Activated effector memory CD4-positive, alpha-beta T cell treated with anti-CD3 and anti-CD28 coated beads, Interleukin-2, amount 50 U/mL, for 16 hours (primary cell): ENCODE data around the gene CCDC74B.
"Not testable (repeated sequence)": the region's sequence is repeated elsewhere in the genome, so short reads cannot be mapped to it uniquely, and the experiment has no call there.

Experiments used
- DNase-seq: peaks from one replicate; pipeline ENCODE4 v3.0.0-alpha.2; 2020

The CCDC74B gene

DNA sequence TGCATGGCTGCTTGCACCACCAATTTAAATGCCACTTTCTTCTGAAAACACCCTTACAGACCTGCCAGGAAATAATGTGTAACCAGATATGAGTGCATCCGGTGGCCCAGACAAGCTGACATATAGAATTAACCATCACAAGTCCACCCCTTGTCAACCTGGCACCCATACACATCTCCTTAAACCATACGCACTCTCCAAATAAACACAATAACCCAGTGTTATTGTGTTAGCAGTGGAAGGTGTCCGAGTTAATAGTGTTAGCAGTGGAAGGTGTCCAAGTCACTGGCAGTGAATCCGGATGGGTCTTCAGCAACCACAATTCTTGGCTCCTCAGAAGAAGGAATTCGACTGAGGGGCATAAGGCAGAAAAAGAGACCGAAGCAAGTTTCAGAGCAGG lies 3.6 kb upstream of the CCDC74B start:
- peak; percentile 12 for DNase-seq

DNA sequence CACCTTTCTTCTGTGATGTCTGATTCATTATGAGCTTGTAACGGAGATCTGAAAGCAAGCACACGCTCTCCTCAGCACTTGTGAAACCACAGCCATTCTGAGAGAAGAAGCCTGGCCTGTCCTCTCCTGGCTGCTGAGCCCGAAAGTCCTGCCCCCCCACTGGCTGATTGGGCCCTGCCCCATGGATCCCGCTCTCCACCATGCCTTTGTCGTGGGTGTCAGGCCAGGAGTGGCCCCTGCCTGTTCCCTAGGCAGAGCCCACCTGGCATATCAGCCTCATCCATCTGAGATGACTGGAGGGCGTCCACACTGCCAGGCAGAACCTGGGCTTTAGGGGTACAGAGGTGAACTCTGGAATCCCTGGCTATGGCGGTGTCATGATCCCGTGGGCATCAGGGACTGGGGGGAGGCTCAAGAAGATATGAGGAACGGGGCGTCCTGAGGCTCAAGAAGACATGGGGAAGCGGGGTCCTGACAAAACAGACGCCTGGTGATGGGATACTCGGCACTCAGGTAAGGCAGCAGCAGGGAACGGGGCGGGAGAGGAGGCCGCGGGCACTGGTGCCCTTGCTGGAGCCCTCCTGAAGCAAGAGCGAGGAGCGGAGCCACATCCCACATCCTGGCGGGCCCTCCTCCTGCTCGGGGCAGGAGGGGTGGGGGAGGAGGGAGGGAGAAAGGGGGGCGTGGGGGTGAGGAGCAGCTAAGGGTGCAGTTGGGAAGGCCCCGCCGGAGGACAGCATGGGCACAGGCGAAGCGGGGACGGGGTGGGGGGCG lies 1.5 kb downstream of the CCDC74B start:
- peak; percentile 47 for DNase-seq

DNA sequence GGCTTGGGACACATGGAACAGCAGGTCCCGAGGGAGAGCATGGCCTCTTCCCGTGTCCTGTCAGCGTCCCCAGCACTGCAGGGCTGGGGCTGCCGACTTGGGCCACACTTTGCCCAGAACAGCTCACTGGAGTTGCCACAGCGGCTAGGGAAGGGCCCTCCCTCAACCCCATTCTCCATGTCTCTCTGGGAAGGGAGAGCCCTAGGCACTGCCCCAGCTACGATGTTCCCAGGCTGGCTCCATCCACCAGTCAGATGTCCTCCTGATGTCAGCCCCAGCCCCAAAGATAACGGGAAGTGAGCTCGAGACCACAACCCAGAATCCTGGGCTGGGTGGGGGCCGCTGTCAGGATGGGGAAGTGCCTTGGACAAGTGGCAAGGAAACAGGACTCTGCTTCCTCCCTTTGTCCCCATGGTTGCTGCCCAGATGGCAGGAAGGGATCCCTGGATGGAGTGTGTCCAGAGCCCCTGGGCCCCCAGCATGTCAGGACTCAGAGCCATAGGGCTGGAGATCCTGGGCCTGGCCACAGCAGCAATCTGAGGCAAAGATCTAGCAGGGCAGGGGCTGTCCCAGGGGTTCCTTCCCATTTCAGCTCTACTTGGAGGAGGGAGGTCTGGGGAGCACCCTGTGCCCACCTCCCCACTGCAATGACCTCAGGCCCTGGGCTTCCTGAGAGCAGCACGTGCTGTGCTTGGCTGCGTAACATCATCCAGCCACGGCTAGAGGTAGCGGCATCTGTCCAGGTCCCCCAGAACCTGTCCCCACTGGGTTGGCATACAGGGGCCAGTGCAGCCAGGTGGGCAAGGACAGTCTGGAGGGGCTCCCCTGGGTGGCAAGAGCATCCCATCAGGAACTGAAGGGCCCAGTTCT lies 2.3 kb downstream of the CCDC74B start:
- peak; percentile 30 for DNase-seq

DNA sequence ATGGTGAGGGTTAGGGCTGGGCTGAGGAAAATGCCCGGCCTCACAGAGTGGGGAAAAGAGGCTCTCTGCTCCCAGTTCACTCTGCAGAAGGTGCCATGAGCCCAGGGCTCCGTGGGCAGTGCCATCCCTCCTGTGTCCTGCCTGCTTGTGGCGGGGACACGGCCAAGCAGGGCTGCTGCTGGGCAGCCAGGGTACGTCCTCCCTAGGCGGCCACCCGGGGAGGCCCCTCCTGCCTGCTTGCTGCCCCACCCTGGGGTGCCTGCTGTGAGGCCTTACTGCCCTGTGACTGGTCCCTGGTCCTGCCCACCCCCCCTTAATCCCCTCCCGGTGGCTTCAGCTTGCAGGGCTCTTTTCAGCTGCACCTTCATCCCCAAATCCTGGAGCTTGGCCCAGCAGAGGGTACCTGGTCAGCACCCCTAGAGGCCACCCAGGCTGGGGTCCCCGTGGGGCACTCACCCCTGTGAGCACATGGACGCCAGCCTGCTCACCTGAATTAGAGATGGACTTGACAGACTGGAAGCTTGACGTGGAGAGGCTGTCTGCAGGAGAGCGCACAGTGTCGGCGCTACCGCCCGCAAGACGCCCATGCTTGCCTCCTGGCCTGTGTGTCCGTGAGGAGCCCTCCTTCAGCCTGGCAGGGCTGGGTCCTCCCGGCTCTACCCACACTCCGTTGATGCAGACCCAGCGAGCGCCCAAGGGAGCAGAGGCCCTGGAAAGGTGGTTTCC lies 3.1 kb downstream of the CCDC74B start:
- DNase-seq, result not testable (repeated sequence)

DNA sequence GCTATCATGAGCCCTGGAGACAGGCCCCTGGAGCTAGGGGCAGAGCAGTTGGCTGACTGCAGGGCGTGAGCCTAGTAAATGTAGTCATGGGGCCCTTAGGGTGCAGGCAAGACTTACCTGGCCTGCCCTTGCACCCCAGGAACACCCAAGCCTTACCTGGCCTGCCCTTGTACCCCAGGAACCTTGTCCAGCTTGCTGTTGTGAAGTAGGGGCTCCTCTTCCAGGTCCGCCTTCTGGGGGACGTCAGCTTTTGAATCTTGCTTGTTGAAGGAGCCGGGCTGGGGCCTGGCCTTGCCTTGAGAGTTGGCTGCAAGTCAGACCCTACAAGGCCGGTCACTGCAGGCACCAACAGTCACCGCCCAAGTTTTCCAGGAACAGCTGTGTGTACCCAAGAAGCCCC lies 3.9 kb downstream of the CCDC74B start:
- DNase-seq, result not testable (repeated sequence)

DNA sequence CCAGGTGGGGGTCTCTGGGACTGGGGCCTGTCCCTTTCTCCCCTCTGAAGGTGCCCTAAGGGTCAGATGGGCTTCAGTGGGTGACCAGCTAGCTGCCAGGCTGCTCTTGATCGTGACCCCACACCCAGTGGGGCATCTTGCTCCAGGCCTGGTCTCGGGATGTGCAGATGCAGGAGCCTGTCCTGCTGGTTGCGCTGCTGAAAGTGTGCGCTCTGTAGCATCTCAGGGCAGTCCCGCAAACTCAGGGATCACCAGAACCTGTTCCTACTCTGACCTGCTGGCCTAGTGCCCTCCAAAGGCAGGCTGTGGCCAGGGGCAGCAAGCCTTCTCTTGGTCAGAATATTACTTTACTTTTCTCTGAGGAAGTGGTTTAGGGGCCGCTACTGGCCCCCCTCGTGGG lies 4.4 kb downstream of the CCDC74B start:
- not testable (repeated sequence) for DNase-seq

DNA sequence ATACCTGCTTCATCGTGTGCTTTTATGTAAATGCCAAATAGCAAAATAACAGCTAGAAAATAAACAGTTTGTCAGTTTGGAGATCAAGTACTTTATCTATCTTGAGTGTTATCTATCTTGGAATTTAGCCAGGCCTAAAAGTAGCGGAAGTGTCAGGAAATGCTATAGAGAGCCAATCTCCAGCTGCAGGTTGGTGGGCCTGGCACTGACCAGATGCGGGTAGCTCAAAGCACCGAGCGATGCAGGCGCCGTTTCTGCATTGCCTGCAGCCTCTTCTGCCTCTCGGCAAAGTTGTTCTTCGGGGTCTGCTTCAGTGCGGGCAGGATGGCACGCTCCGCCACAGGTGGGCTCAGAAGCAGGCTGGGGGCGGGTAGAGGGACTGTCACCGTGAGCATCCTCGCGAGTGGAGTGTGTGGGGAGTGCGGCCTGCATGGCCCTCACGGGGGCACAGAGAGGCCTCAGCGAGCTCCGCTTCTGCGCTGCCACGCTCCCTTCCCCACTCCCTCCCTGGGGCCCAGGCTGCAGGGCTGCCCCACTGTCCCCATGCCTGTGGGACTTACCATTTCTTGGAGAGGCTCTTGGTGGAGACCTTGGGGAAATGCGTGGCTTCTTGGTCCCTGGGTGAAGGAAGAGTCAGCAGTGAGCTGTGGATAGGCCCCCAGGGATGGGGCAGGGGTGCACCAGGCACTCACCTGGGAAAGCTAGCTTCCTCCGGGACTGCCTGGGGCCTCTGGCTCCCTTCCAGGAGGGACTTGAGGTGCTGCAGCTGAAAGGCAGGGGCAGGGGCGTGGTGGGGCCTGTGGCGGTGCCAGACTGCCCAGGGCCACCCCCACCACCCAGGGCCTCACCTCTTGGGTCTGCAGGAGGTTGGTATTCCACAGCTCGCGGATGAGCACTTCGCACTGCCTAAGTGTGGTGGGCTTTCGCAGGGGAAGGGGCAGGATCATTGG lies 5.3 kb downstream of the CCDC74B start:
- DNase-seq, result not testable (repeated sequence)

DNA sequence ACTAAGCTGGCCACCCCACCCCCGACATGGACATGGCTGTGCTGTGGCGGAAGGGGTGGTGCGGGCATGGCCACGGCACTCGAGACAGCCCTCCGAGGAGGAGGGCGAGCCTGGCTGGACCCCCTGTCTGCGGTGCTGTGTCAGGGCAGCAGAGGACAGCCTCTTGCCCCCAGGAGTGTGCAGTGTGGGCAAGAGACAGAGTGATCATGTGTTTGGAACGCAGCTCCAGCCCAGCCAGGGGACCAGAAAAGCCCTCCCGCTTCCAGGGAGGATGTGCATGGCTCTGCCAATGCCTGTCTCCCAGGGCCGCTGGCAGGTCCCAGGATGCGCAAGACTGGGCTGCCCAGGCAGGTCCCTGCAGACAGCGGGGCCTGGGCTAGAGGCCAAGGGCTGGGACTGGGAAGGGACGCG lies 6.1 kb downstream of the CCDC74B start:
- not testable (repeated sequence) for DNase-seq

DNA sequence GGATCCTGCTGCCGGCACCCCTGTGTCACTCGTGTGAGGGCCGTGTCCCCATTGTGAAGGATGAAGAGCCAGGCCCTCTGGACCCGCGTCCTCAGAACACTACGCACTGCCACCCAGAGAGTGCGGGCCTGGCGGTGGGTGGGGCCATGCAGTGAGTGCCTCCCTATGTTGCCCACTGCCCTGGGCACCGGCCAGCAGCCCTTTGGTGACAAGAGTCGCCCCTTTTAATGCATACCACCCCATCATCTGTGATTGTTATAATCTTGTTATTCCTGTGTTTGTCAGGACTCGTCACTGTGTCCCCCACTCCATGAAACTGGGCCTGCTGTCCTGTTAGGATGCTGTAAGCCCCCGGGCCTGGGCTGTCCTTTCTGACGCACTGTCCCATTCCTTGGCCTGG lies 6.6 kb downstream of the CCDC74B start:
- DNase-seq, result not testable (repeated sequence)

DNA sequence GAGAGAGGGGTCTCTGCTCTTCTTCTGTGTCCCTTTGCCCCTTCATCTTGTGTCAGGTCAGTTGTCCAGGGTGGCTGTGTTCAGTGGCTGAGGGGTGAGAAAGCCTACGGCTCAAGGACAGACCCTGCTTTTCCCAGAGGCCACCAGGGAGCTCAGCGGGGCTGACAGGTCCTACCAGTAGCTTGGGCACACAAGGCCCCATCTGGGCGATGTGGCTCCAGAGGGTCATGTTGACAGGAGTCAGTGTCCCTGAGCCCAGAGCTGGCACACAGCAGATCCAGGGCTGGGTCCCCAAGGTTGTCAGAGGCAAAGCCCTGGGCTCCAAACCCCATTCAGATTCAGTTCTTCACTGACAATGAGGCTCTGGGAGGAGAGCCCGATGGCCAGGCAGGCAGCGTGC lies 7.8 kb downstream of the CCDC74B start:
- not testable (repeated sequence) for DNase-seq

DNA sequence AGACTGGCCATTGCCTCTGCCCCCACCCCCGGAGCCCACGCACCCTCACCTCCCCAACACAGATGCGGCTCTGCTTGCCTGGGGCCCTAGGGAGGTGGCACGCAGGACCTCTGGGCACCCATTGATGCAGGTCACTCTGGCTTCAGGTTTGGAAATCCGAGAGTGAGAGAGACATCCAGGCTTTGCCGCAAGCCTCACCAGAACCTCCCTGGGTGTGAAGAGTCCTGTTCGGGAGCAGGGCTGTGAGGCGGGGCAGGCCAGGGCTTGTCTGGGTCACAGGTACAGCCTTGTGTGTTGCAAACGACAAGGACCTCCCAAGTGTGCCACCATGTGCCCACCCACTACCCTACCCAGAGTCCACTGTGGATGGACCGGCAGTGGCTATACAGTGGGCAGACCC lies 8.4 kb downstream of the CCDC74B start:
- not testable (repeated sequence) for DNase-seq

DNA sequence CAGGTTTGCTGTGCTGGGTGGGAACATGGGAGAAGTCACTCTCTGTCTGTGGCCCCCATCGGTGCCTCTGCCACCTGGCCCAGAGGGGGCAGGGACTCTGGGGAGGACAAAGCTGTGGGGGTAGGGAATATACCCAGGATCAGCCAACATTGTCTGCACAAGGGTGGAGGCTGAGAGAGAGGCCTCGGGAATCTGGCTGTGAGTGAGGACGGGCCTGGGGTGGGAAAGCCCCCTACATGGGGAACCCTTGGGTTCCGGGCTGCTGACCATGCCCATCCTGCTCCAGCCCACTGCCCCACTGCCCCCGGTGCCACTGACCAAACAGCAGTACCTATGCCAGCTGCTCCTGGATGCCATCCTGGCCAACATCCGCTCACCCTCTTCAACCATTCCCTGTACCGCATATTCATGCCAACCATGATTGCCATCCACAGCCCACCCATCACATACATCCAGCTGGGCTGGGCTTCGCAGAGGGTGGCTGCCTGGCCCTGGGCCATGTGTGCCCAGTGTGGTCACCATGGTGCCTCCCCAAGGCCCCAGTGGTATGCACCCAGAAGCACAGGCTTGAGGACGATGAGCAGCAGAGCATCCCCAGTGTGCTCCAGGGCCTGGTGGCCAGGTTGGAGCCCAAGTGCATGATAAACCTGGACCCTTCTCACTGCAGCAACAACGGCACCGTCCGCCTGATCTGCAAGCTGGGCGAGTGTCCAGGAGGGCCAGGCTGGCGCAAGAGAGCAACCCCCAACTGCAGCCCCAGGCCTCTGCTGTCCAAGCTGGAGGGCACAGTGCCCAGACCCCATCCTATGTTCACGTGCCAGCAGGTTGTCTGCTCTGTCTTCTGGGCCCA lies 9.0 kb downstream of the CCDC74B start:
- DNase-seq, result no peak

DNA sequence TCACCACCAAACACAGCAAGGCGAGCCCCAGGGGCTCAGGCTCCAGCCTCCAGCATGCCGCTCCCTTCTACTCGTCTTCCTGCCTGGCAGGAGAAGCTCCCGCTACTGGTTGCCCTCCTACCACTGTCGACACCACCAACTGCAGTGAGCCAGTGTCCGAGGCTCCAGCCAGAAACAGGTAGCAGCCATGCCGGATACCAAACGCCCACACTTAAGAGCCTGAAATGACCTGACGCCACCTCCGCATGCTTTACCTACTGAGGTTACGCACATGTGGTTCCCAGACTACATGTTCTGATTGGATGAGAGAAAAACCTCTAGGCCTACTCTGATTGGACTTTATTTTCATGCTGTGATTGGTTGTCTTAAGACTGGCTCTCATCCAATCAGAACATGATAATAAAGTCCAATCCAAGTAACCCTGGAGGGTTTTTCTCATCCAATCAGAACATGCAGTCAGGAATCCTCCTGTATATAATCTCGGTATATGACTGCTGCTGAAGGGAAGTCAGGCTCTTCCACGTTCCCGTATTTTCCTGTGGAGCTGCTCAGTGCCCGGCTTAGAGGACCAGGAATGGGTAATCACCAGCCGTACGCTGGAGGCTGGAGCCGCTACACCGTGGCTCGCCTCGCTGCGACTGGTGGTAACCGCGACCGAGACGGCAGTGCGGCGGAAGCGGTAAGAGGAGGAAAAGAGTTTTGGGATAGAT lies 15.6 kb downstream of the CCDC74B start, which contains the start of gene POTEF:
TSS of gene POTEF (minus strand) at position 103 of the 710 bp plus-strand sequence. CDS start 8,707 bp downstream, outside the sequence.
- DNase-seq, result not testable (repeated sequence)

DNA sequence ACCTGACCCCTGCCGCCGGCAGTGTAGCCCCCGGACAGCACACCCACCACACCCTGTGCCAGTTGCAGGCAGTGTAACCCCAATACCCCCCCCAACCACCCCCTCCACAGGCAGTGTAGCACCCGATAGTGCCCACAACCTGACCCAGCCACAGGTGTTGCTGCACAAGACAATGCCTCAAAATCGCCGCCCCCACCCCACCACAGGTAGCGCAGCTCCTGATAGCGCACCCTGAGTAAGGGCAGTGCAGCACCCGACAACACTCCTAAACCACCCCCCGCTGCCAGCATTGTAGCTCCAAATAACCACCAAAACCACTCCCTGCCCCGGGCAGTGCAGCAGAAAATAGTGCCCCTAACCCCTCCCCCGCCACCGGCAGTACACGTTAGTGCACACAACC lies 16.4 kb downstream of the CCDC74B start:
- DNase-seq, result not testable (repeated sequence)

DNA sequence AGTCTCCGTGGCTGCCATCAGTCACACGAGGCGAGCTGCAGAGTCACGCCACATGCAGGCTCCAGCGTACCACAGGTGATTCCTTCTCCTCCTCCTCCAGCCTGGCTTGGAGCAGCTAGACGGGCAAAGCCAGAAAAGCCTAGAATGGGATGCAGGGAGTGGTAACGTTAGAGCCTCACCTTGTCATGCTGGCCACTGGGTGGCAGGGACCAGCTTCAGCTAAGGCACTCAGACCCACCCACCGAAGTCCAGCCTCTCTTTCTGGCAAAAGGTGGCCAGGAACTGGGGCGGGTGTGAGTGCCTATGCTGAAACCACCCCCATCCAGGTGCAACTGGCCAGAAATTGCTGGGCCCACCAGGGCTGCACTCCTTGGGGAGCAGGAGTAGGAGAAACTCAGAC lies 17.2 kb downstream of the CCDC74B start:
- not testable (repeated sequence) for DNase-seq

DNA sequence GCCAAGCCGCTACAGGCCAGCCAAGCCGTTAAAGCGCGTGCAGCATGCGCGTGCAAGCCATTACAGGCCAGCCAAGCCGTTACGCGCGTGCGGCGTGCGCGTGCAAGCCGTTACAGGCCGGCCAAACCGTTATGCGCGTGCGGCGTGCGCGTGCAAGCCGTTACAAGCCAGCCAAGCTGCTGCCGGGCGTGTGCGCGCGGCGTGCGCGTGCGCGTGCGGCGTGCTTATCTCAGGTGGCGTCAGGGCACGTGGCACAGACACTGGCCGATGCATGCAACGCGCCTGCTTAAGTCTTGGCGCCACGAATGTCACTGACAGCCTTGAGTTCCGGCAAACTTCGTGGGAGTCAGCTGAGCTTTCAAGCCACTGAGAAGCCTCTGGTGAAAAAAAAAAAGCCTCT lies 24.0 kb downstream of the CCDC74B start:
- DNase-seq, result not testable (repeated sequence)

DNA sequence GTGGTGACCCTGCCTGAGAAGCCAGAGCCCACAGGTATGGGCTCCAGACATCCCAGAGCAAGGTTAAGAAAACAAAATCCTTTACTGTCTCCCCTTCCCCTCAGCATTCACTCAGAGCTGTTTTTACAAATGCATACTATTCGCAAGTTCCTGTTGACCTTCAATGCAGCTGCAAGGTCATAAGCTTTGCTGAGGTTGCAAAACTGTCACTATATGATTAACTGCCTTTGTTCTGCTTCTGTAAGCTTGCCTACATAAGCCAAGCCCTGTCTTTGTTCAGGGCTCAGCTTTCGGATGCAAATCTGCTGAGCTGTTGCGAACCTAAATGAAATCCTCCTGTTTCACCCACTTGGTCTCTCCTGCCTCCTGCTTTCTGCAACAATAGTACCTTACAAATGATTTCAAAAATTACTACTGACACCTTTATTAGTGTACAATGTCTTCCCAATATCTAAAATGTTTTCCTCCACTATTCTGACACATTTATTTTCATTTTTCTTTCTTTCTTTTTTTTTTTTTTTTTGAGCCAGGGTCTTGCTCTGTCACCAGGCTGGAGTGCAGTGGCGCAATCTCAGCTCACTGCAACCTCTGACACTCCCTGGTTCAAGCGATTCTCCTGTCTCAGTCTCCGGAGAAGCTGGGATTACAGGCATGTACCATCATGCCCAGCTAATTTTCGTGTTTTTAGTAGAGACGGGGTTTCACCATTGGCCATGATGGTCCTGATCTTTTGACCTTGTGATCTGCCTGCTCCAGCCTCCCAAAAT lies 42.1 kb downstream of the CCDC74B start:
- DNase-seq, result not testable (repeated sequence)
